HEK293T (cell line): ENCODE measurements around the gene PSMB7.

Experiments
- HDGF ChIP-seq: fragments of 450-650 bp; IDR thresholded peaks from 2 replicates; pipeline ENCODE4 v1.6.1; 2017; ENCODE audit warnings: antibody characterized with exemption, borderline replicate concordance
- L3MBTL2 ChIP-seq: fragments of 450-650 bp; conservative IDR thresholded peaks from 2 replicates; pipeline ENCODE4 v1.6.1; 2016; ENCODE audit warnings: mild to moderate bottlenecking
- SP1 ChIP-seq: fragments of 450-650 bp; IDR thresholded peaks from 2 replicates; pipeline ENCODE4 v1.6.1; 2017

- TF ChIP-seq HDGF (no peak), L3MBTL2 (no peak), SP1 (no peak)
Observed at GRCh38 chr9:124399323-124399967, 15.8 kb downstream of the PSMB7 start.
